ENCODE results near the gene RHO.
A peak's percentile ranks its signal among the peaks of the same experiment; 100 is the strongest.
"Not testable (repeated sequence)": the region's sequence is repeated elsewhere in the genome, so short reads cannot be mapped to it uniquely, and the experiment has no call there.

RHO gene

DNA sequence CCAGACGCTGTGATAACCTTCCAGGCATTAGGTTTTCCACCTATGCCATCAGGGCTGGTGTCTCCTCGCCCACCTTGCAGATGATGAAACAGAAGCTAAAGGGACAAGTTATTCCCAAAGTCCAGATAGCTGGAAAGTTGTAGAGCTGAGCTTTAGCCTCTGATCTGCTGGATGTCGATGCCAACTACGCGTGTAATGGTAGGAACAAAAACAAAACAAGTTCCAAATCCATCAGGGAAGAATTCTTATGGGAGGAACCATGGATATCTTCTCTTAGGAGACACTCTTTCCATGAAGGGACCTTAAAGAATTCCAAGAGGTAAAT lies 28.1 kb upstream of the RHO start:
- DNase-seq: no peak

- peak; percentile 6 for DNase-seq
Observed at GRCh38 chr3:129501630-129502029, 26.8 kb upstream of the RHO start.

GRCh38 chr3:129502641-129503408 lies 25.6 kb upstream of the RHO start:
- no peak for DNase-seq

GRCh38 chr3:129503471-129504291 lies 24.8 kb upstream of the RHO start:
- DNase-seq: no peak

GRCh38 chr3:129504471-129505100 lies 23.9 kb upstream of the RHO start:
- no peak for DNase-seq

GRCh38 chr3:129505341-129505740 lies 23.1 kb upstream of the RHO start:
- no peak for DNase-seq

DNA sequence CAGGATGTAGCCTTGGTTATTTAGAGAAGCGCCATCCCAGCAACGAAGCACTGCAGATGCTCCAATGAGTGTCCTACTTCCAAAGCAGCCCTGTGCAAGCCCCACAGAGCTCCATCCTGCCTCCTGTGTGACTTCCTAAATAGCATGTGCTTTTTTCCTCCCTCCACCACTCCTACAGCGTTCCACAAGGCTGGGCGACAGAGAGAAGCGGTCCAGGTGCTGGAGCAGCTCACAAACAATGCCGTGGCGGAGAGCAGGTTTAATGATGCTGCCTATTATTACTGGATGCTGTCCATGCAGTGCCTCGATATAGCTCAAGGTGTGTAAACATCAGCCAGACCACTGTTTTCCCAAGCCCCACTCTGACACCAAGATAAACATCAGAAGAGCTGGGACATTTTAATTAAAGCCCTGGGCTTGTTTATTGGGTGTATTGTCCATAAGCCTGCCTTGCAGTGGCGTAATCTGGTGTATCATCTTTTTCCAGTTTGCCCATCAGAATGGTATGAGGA lies 22.2 kb upstream of the RHO start:
- no peak for DNase-seq

GRCh38 chr3:129507181-129507831 lies 21.1 kb upstream of the RHO start:
- DNase-seq: no peak

- no peak for DNase-seq
Observed at GRCh38 chr3:129512595-129512994, 15.8 kb upstream of the RHO start.

- no peak for DNase-seq
Observed at GRCh38 chr3:129513705-129514104, 14.7 kb upstream of the RHO start.

- DNase-seq: no peak
Observed at GRCh38 chr3:129514110-129514509, 14.3 kb upstream of the RHO start.

- no peak for DNase-seq
Observed at GRCh38 chr3:129514563-129514962, 13.9 kb upstream of the RHO start.

GRCh38 chr3:129515108-129515820 lies 13.2 kb upstream of the RHO start:
- DNase-seq: not testable (repeated sequence)

GRCh38 chr3:129515821-129516432 lies 12.5 kb upstream of the RHO start:
- DNase-seq: not testable (repeated sequence)

- no peak for DNase-seq
Observed at GRCh38 chr3:129517516-129517915, 10.9 kb upstream of the RHO start.

DNA sequence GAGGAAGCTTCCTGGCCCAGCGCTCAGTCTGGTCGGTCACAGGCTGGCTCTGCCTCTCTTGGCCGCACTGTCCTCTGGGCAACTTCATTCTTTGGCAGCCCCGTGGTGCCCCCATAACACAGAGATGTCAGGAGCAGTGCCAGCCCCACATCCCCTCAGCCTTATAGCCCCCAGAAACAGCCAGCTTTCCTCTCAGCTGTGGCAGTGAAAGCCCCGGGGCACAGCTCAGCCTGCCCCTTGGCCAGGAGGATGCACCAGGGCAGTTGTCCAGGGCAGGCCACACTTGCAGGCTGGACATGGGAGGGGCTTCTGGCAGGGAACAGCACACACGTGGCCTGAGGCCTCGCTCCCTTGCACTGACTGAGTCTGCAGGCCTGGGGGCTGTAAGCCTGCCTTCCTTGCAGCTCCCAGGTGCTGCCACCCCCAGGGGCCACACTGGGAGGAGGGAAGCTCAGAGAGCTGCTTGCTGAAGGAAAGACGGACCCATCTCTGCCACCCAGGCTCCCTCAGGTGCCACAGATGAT lies 10.3 kb upstream of the RHO start:
- no peak for DNase-seq

- no peak for DNase-seq
Observed at GRCh38 chr3:129518581-129518980, 9.9 kb upstream of the RHO start.

DNA sequence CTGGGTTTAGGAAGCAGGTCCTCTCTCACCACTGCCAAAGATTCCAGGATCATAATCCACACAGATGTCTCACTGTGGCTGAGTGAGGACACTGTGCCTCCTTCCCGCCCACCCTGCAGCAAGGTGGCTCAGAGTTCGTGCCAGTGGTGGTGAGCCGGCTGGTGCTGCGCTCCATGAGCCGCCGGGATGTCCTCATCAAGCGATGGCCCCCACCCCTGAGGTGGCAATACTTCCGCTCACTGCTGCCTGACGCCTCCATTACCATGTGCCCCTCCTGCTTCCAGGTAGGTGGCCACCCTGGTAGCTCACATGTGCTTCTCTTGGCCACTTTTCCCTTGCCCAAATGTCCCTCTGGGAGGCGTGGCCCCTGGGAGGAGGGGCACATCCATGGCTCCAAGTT lies 9.0 kb upstream of the RHO start:
- DNase-seq: no peak

GRCh38 chr3:129519896-129520715 lies 8.3 kb upstream of the RHO start:
- DNase-seq: no peak

GRCh38 chr3:129520960-129521359 lies 7.5 kb upstream of the RHO start:
- no peak for DNase-seq

DNA sequence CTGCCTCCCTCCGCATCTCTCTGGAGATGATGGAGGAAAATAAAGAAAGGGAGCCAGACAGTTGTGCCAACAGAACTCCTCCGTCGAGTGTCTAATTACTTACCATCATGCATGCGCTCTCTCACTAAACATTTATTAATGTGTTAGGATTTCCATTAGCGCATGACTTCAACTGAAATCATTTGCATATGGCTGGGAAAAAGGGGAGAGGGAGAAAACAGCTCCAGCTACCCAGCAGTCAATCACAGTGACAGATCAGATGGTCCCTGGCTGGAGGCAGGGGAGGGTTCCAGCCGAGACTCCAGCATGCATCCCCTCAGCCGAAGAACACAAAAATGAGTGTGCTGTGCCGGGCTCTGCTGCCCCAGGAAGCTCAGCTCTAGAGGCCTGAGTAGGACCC lies 6.8 kb upstream of the RHO start:
- peak; percentile 15 for DNase-seq

Measured in NCI-H1436 (cell line).